Measurements from ENCODE around the gene ASPRV1. TPM values are rescaled to one million over a fixed set of nuclear protein-coding genes. Genes with fewer than 3 reads are reported as not detected.

The ASPRV1 gene
- total and polyA plus RNA-seq, 3 donors from 2014 or later: 3.5 to 9.2 (median 8.2) TPM

DNA sequence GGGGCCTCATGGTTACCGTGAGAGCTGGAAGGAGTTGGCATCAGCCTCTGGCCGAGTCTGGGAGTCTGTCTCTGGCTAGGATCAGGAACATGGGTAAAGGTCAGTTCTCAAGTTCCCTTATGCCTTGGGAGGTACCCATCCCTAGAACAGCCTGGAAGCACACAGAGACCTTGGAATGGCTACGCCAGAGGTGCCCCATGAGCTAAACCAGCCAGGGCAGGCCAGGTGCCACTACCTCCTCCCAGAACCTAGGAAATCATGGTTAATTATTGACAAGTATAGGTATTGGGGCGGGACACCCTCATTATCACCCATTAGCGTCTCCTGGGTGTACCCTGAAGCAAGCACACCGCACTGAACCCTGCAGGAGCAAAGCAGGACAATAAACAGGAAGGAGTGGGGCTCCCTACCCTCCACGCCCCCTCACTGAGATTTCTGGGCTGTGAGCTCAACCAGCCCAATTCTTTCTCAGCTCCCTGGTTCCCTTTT lies 3.0 kb upstream of the ASPRV1 start:
- Histone ChIP-seq H3K27me3 (no peaks in the 10 kb centered on the region), H3K36me3 (ENCODE audit: low read depth, missing control alignments) (no peaks in the 10 kb centered on the region), H3K9me3 (no peaks in the 10 kb centered on the region), H3K27ac (no peak overlapping the region), H3K4me3 (no peak overlapping the region), H3K4me1 (no peaks in the 10 kb centered on the region)
- intact Hi-C loops (cut with DNase I; ENCODE audit: low total_unique reads): no loop called here
- TF ChIP-seq POLR2A (IDR thresholded peaks at IDR 0.05): no peak
- TF ChIP-seq, protein P1, sequence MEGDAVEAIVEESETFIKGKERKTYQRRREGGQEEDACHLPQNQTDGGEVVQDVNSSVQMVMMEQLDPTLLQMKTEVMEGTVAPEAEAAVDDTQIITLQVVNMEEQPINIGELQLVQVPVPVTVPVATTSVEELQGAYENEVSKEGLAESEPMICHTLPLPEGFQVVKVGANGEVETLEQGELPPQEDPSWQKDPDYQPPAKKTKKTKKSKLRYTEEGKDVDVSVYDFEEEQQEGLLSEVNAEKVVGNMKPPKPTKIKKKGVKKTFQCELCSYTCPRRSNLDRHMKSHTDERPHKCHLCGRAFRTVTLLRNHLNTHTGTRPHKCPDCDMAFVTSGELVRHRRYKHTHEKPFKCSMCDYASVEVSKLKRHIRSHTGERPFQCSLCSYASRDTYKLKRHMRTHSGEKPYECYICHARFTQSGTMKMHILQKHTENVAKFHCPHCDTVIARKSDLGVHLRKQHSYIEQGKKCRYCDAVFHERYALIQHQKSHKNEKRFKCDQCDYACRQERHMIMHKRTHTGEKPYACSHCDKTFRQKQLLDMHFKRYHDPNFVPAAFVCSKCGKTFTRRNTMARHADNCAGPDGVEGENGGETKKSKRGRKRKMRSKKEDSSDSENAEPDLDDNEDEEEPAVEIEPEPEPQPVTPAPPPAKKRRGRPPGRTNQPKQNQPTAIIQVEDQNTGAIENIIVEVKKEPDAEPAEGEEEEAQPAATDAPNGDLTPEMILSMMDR (IDR thresholded peaks at IDR 0.05): no peak
- WGBS, 2 donors: 75 to 91% methylated on average over 7 of the region's 7 CpGs
- no peak for DNase-seq

DNA sequence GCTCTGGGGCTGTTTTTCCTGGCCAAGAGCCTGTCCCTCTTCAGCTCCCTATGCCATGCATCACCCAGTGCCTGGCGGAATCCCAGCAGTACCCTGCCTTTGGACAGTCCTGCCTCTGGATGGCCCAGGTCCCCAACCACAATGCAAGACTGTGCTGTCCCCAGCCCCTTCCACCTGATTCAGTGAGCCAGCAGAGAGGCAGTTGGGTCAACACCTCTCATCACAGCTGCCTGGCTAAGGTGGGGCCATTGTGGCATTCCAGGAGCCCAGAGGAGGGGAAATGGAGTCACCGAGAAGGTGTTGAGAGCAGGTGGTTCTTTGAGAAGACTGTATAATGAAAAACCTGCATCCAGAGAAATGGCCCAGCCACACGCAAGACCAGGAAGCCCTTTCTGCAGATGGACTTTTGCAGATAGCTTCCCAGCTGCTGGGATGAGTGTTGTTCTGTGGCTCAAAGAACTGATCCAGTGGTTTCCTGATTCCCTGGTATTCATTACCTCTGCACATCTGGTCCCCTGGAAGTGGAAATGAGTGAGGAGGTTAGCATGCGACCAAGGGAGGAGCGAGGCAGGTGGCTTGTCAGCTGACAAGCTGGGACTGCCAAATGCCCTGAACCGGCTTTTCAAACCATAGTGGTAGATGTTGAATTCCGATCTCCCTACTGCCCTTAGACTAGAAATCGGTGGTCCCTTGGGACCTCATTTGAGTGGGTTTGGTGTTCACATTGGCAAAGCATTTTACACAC lies 1.7 kb upstream of the ASPRV1 start:
- Histone ChIP-seq H3K27ac (no peak overlapping the region), H3K4me3 (no peak overlapping the region), H3K9me3 (no peaks in the 10 kb centered on the region), H3K4me1 (no peaks in the 10 kb centered on the region), H3K36me3 (ENCODE audit: low read depth, missing control alignments) (no peaks in the 10 kb centered on the region), H3K27me3 (no peaks in the 10 kb centered on the region)
- TF ChIP-seq, protein P1 (IDR thresholded peaks at IDR 0.05): no peak
- TF ChIP-seq POLR2A (IDR thresholded peaks at IDR 0.05): no peak
- no peak for DNase-seq
- WGBS, 2 donors: 95% methylated on average over 8 of the region's 8 CpGs
- intact Hi-C loops (cut with DNase I; ENCODE audit: low total_unique reads): no loop called here

DNA sequence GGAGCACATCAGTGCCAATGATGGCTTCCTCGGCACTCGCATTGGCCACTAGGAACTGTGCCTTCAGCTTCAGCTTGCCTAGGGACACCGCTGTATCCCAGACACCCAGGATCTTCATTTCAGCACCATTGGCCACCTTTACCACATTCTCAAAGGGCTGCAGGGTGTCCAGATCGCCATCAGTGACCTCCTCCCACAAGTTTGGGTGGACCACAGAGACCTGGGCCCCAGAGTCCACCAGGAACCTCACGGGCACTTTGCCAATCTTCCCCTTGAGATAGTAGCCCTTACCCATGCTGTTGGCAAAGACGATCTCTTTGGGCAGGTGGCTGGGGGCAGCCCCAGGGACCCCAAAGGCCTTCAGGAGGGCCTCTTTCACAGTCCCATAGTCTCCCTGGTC lies 610 bp downstream of the ASPRV1 start:
- Histone ChIP-seq H3K27ac (no peak overlapping the region), H3K27me3 (no peaks in the 10 kb centered on the region), H3K36me3 (ENCODE audit: low read depth, missing control alignments) (no peaks in the 10 kb centered on the region), H3K4me3 (no peak overlapping the region), H3K4me1 (no peaks in the 10 kb centered on the region), H3K9me3 (no peaks in the 10 kb centered on the region)
- intact Hi-C loops (cut with DNase I; ENCODE audit: low total_unique reads): no loop called here
- 96 to 100% methylated on average over 6 of the region's 6 CpGs for WGBS, 2 donors
- TF ChIP-seq POLR2A (IDR thresholded peaks at IDR 0.05): no peak
- TF ChIP-seq, protein P1 (IDR thresholded peaks at IDR 0.05): no peak
- DNase-seq: no peak

DNA sequence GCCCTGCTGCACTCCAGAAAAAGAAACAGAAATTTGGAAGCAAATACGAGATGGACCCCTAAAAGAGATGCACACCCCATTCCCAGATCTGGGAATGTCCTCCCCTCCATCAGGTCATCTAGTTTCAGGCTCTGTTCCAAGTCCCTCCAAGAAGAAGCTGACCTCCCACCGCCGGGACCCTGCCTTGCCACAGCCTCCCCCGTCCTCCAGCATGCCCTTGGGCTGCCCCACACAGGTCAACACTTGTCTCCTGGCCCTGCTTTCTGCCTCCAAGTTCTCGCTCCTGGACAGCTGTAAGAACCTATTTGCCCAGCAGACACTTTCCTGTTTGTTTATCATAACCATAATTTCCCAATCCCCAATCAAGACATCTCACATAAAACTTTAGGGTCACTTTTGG lies 2.0 kb downstream of the ASPRV1 start:
- no peak for DNase-seq
- Histone ChIP-seq H3K27ac (no peak overlapping the region), H3K36me3 (ENCODE audit: low read depth, missing control alignments) (no peaks in the 10 kb centered on the region), H3K9me3 (no peaks in the 10 kb centered on the region), H3K27me3 (no peaks in the 10 kb centered on the region), H3K4me1 (no peaks in the 10 kb centered on the region), H3K4me3 (no peak overlapping the region)
- intact Hi-C loops (cut with DNase I; ENCODE audit: low total_unique reads): no loop called here
- TF ChIP-seq POLR2A (IDR thresholded peaks at IDR 0.05): no peak
- 68 to 72% methylated on average over 5 of the region's 5 CpGs for WGBS, 2 donors

DNA sequence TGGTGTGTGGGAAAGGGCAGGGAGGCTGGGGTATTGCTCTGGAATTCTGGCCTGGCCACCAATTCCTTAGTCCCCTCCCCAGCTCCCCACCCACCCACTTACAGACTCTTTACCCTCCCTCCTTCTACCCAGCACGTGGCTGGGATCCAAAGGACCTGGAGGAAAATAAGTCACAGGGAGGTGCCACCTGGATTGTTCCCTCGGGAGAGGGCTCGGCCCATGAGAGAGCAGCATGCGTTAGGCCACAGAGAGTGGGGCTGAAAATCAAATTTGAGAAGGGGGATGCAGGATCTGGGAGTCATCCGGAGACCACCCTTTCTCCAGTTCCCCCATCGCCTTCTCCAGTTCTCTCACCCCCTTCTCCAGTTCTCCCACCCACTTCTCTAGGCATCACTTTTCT lies 3.0 kb downstream of the ASPRV1 start:
- no peaks in the 10 kb centered on the region for H3K27me3 ChIP-seq
- WGBS, 2 donors: 73 to 88% methylated on average over 6 of the region's 6 CpGs
- DNase-seq: no peak
- H3K27ac ChIP-seq: no peak overlapping the region
- TF ChIP-seq, protein P1 (IDR thresholded peaks at IDR 0.05): no peak
- TF ChIP-seq POLR2A (IDR thresholded peaks at IDR 0.05): no peak
- no peak overlapping the region for H3K4me3 ChIP-seq
- intact Hi-C loops (cut with DNase I; ENCODE audit: low total_unique reads): no loop called here
- no peaks in the 10 kb centered on the region for H3K36me3 ChIP-seq (ENCODE audit: low read depth, missing control alignments)
- no peaks in the 10 kb centered on the region for H3K4me1 ChIP-seq
- H3K9me3 ChIP-seq: no peaks in the 10 kb centered on the region

Measured in testis (tissue), 3 donors.